NT2/D1 (cell line): ENCODE data around the gene TAF1C.

Source experiments
- YY1 ChIP-seq: IDR thresholded peaks from 2 replicates; pipeline ENCODE4 v1.6.1; 2011; ENCODE audit not compliant: insufficient read length, insufficient read depth
- ZNF274 ChIP-seq: IDR thresholded peaks from 2 replicates; pipeline ENCODE4 v1.6.1; 2011; ENCODE audit warnings: mild to moderate bottlenecking, low read depth, low read length

DNA sequence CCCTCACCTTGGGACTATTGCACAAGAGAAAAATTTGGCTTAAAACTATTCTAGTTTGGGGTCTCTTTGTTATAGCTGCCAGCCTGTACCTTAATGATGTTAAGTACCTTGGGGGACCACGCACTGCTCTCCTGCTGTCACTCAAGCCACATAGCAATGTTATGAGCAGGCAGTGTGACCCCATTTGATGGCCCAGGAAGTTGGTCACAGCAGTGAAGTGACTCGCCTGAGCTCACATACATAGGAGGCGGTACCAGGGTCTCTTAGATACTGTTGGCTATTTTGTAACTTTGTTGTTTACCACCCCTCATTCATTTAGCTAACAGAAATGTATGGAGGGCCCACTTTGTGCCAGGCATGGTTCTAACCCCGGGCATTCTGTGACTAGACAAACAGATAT is 36.6 kb upstream of the TAF1C start:
- TF ChIP-seq ZNF274 (no peak), YY1 (no peak)
